B cell (primary cell): ENCODE results near the gene SC5D. TPM values are rescaled to one million over a fixed set of nuclear protein-coding genes. Genes with fewer than 3 reads are reported as not detected.

Experiments
- ATAC-seq: fragments of 200-7000 bp; cut with Tn5 transposase; one replicate; pipeline ENCODE4 v1.10.0; 2021; ENCODE audit warnings: low read depth, mild to moderate bottlenecking, moderate number of reproducible peaks, moderate library complexity
- CTCF ChIA-PET: fragments of 350-600 bp; sonication (Branson Sonifier 250); formaldehyde crosslinking; loops from one replicate; lab custom pipeline; 2021; ENCODE audit warnings: antibody characterized with exemption, inconsistent platforms; lab: Charles Lee
- POLR2A ChIA-PET: fragments of 350-600 bp; sonication (Branson Sonifier 250); formaldehyde crosslinking; loops from one replicate; lab custom pipeline; 2021; ENCODE audit warnings: antibody characterized with exemption; lab: Charles Lee
- DNase-seq: peaks from one replicate; pipeline ENCODE4 v3.0.0; 2013
- H2AFZ ChIP-seq: 2 replicates; pipeline ENCODE4 v1.6.1; 2012; ENCODE audit warnings: mild to moderate bottlenecking, low read depth, low read length; ENCODE audit not compliant: insufficient read depth, poor library complexity, severe bottlenecking
- H3K27ac ChIP-seq, 2 donors: 1 replicate in 1 of 2; 2 replicates in 1 of 2; pipeline ENCODE4 v1.5.1; 2012 to 2013; ENCODE audit warnings: low read length in 2 of 2, mild to moderate bottlenecking in 2 of 2, moderate library complexity in 1 of 2
- H3K27me3 ChIP-seq, 4 experiments: fragments of 200-600 bp in 1 of 4; sonication (generic) in 1 of 4; replicated peaks in 1 of 4; 1 replicate in 2 of 4; 2 replicates in 2 of 4; pipeline versions ENCODE4 v1.6.1 to v1.7.0; 2013 to 2016; ENCODE audit warnings: low read length in 3 of 4, mild to moderate bottlenecking in 2 of 4, mixed read lengths in 1 of 4, moderate library complexity in 1 of 4; ENCODE audit not compliant: insufficient read depth in 4 of 4, control insufficient read depth in 3 of 4; ENCODE audit errors: control extremely low read depth in 1 of 4
- H3K36me3 ChIP-seq, 2 experiments: replicated peaks in 1 of 2; 1 replicate in 1 of 2; 2 replicates in 1 of 2; pipeline versions ENCODE4 v1.6.1 to v1.7.1; 2013; ENCODE audit warnings: low read length in 1 of 2; ENCODE audit not compliant: insufficient read depth in 2 of 2, control insufficient read depth in 1 of 2; ENCODE audit errors: control extremely low read depth in 1 of 2, extremely low read depth in 1 of 2
- H3K4me1 ChIP-seq, 2 donors: fragments of 200-600 bp in 1 of 2; sonication (generic) in 1 of 2; 1 replicate in 1 of 2; 2 replicates in 1 of 2; pipeline versions ENCODE4 v1.5.1 to v1.6.1; 2013 to 2017; ENCODE audit warnings: low read length in 2 of 2; ENCODE audit not compliant: control insufficient read depth in 2 of 2, insufficient read depth in 2 of 2
- H3K4me2 ChIP-seq: replicated peaks from 2 replicates; pipeline ENCODE3; 2012; ENCODE audit warnings: mild to moderate bottlenecking, low read depth, low read length; ENCODE audit not compliant: poor library complexity, severe bottlenecking
- H3K4me3 ChIP-seq, 5 experiments: fragments of 200-600 bp in 1 of 5; sonication (generic) in 1 of 5; 1 replicate in 3 of 5; 2 replicates in 2 of 5; pipeline versions ENCODE4 v1.5.1 to v1.7.0; 2011 to 2016; ENCODE audit warnings: low read length in 4 of 5, mild to moderate bottlenecking in 4 of 5, low read depth in 2 of 5, control low read depth in 1 of 5, moderate library complexity in 1 of 5; ENCODE audit not compliant: insufficient read depth in 1 of 5; ENCODE audit errors: control extremely low read depth in 1 of 5, extremely low read depth in 1 of 5
- H3K79me2 ChIP-seq: fragments of 200-600 bp; sonication (generic); one replicate; pipeline ENCODE4 v1.6.0; 2016; ENCODE audit warnings: low read length; ENCODE audit not compliant: control insufficient read depth, insufficient read depth
- H3K9ac ChIP-seq: fragments of 200-600 bp; sonication (generic); 2 replicates; pipeline ENCODE4 v1.6.1; 2017; ENCODE audit warnings: mild to moderate bottlenecking, low read length, moderate library complexity
- H3K9me3 ChIP-seq, 3 donors: one replicate each; pipeline versions ENCODE4 v1.6.1 to v1.7.1; 2013; ENCODE audit warnings: low read length in 2 of 3; ENCODE audit not compliant: control insufficient read depth in 2 of 3, insufficient read depth in 1 of 3; ENCODE audit errors: control extremely low read depth in 1 of 3
- H4K20me1 ChIP-seq: 2 replicates; pipeline ENCODE4 v1.6.0; 2012; ENCODE audit warnings: mild to moderate bottlenecking, low read length; ENCODE audit not compliant: insufficient read depth, control insufficient read depth, poor library complexity, severe bottlenecking
- H3K27ac Mint-ChIP-seq: one replicate; pipeline ENCODE4 v1.8.0; 2021; ENCODE audit warnings: mixed read lengths
- H3K27me3 Mint-ChIP-seq: one replicate; pipeline ENCODE4 v1.8.0; 2021; ENCODE audit warnings: mixed read lengths
- H3K4me1 Mint-ChIP-seq: one replicate; pipeline ENCODE4 v1.8.0; 2021; ENCODE audit warnings: mixed read lengths
- H3K4me3 Mint-ChIP-seq: one replicate; pipeline ENCODE4 v1.8.0; 2021; ENCODE audit warnings: mixed read lengths
- H3K9me3 Mint-ChIP-seq: one replicate; pipeline ENCODE4 v1.8.0; 2022; ENCODE audit warnings: mixed read lengths; ENCODE audit not compliant: insufficient read depth
- EZH2 ChIP-seq: IDR thresholded peaks from 2 replicates; pipeline ENCODE4 v1.6.1; 2012; ENCODE audit warnings: borderline replicate concordance, low read depth, mild to moderate bottlenecking, moderate library complexity, low read length; ENCODE audit not compliant: insufficient read depth, poor library complexity, severe bottlenecking
- WGBS: methylation state at CpG from one replicate; pipeline ENCODE4 v1.1.5; 2013; ENCODE audit warnings: missing lambda C conversion rate; ENCODE audit not compliant: insufficient coverage; 5-methylcytosine and 5-hydroxymethylcytosine counted together
- intact Hi-C: fragments of 100-400 bp; cut with micrococcal nuclease; formaldehyde crosslinking; loops from one replicate; pipeline ENCODE4 v1.10.0; 2022
- polyA minus RNA-seq: library from RNA; depleted of rRNA, polyadenylated mRNA; stranded (reverse); fragments of >200 nt; gene quantifications from 2 replicates; pipeline ENCODE4 v1.2.3, GENCODE V29; 2012
- polyA plus RNA-seq: library from polyadenylated mRNA; depleted of rRNA; stranded (reverse); fragments of >200 nt; gene quantifications from 2 replicates; pipeline ENCODE4 v1.2.3, GENCODE V29; 2012
- total RNA-seq, 2 donors: library from RNA; stranded (reverse); fragments of 120-200 nt in 1 of 2; gene quantifications; 1 replicate in 1 of 2; 2 replicates in 1 of 2; pipeline versions ENCODE4 v1.2.3 to v1.2.4, GENCODE V29; 2013 to 2022
- TF ChIP-seq, protein P1 (sequence below): fragments of 200-600 bp; IDR thresholded peaks from one replicate; pipeline ENCODE4 v1.8.0; 2022; ENCODE audit warnings: antibody characterized with exemption, mild to moderate bottlenecking

SC5D gene
- total RNA-seq (54.3 and 54.8 TPM in 2 replicates), polyA plus RNA-seq (15.2 and 26.2 TPM in 2 replicates), polyA minus RNA-seq (6.8 and 11.8 TPM in 2 replicates)
- total RNA-seq (2013) = 14.0 TPM

DNA sequence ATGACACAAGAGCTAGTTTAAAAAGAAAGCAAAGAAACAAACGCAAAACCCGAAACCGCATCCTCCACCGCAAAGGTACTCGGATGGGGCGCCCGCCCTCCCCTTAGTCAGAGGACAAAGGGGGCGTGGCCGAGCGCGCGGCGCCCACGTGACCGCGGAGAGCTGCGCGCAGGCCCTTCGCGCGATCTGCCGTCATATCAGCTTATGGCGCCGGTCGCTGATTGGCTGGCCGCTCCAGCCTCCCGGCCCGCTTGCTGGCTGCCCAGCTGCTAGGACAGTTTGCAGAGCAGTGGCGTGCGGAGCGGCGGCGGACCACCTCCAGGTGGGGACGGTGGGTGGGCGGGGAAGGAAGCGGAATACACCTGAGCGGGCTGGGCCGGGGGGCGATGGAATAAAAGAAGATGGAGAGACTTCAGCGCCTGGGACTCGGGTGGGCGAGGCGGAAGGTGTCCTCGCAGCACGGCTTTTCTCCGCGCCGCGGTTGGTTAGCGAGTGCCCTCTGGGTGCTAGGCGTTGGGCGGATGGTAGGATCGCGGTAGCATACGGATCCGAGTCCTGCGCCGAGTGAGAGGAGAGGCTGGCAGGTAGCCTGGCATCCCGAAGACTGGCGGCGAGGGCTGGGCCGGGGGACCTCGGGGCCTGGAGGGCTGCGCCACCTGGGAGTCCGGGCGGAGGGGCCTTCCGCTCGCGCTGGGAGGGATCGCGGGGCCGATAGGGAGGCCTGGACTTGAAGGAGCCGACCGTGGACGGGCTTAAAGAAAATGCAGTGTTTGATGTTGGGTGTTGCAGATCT, at the start of gene SC5D:
Gene SC5D, plus strand, starts transcription at position 277 of the 793 bp plus-strand sequence. CDS start 10,605 bp downstream, outside the sequence.
- CTCF ChIA-PET = interaction anchor here (0.8 to 2.2 kb wide), 11 partner anchors 10 to 298 kb away, joined by 3 to 11 read pairs (median 3); no protein-coding TSS in a partner anchor

More for the DNA sequence above, at the start of gene SC5D:
- H3K27me3 Mint-ChIP-seq = no peaks in the 10 kb centered on the region
- H3K9me3 Mint-ChIP-seq = no peaks in the 10 kb centered on the region
- WGBS = under 1% methylated on average over 75 of the region's 75 CpGs
- POLR2A ChIA-PET = interaction anchor here (0.6 to 1.6 kb wide), 5 partner anchors 75 to 1770 kb away, joined by 3 to 4 read pairs (median 3); no protein-coding TSS in a partner anchor
- TF ChIP-seq, protein P1, sequence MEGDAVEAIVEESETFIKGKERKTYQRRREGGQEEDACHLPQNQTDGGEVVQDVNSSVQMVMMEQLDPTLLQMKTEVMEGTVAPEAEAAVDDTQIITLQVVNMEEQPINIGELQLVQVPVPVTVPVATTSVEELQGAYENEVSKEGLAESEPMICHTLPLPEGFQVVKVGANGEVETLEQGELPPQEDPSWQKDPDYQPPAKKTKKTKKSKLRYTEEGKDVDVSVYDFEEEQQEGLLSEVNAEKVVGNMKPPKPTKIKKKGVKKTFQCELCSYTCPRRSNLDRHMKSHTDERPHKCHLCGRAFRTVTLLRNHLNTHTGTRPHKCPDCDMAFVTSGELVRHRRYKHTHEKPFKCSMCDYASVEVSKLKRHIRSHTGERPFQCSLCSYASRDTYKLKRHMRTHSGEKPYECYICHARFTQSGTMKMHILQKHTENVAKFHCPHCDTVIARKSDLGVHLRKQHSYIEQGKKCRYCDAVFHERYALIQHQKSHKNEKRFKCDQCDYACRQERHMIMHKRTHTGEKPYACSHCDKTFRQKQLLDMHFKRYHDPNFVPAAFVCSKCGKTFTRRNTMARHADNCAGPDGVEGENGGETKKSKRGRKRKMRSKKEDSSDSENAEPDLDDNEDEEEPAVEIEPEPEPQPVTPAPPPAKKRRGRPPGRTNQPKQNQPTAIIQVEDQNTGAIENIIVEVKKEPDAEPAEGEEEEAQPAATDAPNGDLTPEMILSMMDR = no peak
- no peak for TF ChIP-seq EZH2
- H3K4me2 ChIP-seq = peak within 1 kb of the TSS; percentile 78
- H3K9ac ChIP-seq = peak within 1 kb of the TSS; percentile 77
- peaks cover 48% of the 10 kb centered on the region for H3K79me2 ChIP-seq
- peak within 1 kb of the TSS; percentile 97 for H3K27ac Mint-ChIP-seq
- H3K4me3 ChIP-seq = peak within 1 kb of the TSS; percentile 69 to 96 (median 89)
- peaks cover 9 to 12% of the 10 kb centered on the region in 2 donors for H3K4me1 ChIP-seq
- H3K36me3 ChIP-seq = no peaks in the 10 kb centered on the region
- peak within 1 kb of the TSS; percentile 82 for H2AFZ ChIP-seq
- ATAC-seq = peak; percentile 82
- intact Hi-C loops = loop anchor here (1.0 to 10.0 kb wide), 7 partner anchors 43 to 958 kb away; partner anchors contain the start of gene ARHGEF12
- H3K27ac ChIP-seq = peak within 1 kb of the TSS; percentile 93
- peaks cover 6% of the 10 kb centered on the region for H4K20me1 ChIP-seq
- peak within 1 kb of the TSS; percentile 94 for H3K4me3 Mint-ChIP-seq
- peak; percentile 97 for DNase-seq
- H3K27me3 ChIP-seq = no peaks in the 10 kb centered on the region
- no peaks in the 10 kb centered on the region for H3K9me3 ChIP-seq
- peaks cover 55% of the 10 kb centered on the region for H3K4me1 Mint-ChIP-seq
